ENCODE results near the gene SCAMP2. TPM values are rescaled to one million over a fixed set of nuclear protein-coding genes. Genes with fewer than 3 reads are reported as not detected.

The SCAMP2 gene
- total and polyA plus RNA-seq, 4 donors, result 21.7 to 42.5 (median 29.1) TPM

DNA sequence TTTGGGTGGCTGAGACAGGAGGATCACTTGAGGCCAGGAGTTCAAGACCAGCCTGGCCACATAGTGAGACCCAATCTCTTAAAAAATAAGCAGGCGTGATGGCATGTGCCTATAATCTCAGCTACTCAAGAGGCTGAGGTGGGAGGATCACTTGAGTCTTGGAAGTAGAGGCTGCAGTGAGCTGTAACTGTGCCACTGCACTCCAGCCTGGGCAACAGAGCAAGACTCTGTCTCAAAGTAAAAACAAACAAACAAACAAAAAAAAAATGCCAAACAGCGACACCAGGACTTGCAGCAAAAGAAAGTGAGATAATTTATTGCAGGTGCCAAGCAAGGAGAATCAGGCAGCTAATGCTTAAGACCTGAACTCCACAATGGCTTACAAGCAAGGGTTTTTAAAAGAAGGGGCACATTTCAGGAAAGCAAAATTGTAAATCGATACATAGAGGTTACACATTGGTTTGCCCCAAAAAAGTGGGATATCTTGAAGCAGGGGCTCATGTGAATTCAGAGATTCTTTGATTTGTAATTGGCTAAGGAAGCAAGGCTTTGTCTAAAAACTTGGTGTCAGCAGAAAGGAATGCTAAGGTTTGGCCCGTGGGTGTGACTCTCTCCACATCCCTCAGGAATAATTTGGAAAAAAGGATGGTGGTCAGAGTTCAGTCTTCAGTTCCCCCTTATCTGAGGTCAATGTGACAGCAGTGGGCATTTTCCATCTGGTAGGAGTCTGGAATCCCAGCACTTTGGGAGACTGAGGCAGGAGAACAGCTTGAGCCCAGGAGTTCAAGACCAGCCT is 11.5 kb upstream of the SCAMP2 start:
- Histone ChIP-seq H3K9ac (ENCODE audit: low read depth in 1 of 2, low read length in 2 of 2) (no peak overlapping the region), H3K4me3 (ENCODE audit: low read depth in 1 of 3, low read length in 3 of 3) (no peak overlapping the region), H3K36me3 (ENCODE audit: control insufficient read depth in 4 of 4, insufficient read depth in 3 of 4, low read depth in 1 of 4, low read length in 3 of 4) (no peaks in the 10 kb centered on the region), H3K4me1 (ENCODE audit: control insufficient read depth in 4 of 4, insufficient read depth in 4 of 4, low read length in 3 of 4) (peaks cover 0 to 4% (median 1%) of the 10 kb centered on the region in 4 donors), H3K9me3 (ENCODE audit: control insufficient read depth in 4 of 4, low read length in 3 of 4) (peaks cover 0 to 3% (median under 1%) of the 10 kb centered on the region in 4 donors), H3K27me3 (ENCODE audit: control insufficient read depth in 4 of 4, insufficient read depth in 4 of 4, low read length in 3 of 4) (no peaks in the 10 kb centered on the region), H3K27ac (ENCODE audit: low read depth in 1 of 2, low read length in 2 of 2) (no peak overlapping the region)
- no peak for DNase-seq (ENCODE audit: low spot score)
- 91% methylated on average over 4 of the region's 4 CpGs for WGBS
- TF ChIP-seq RAD21 (IDR thresholded peaks at IDR 0.05), result no peak
- TF ChIP-seq, protein P1, sequence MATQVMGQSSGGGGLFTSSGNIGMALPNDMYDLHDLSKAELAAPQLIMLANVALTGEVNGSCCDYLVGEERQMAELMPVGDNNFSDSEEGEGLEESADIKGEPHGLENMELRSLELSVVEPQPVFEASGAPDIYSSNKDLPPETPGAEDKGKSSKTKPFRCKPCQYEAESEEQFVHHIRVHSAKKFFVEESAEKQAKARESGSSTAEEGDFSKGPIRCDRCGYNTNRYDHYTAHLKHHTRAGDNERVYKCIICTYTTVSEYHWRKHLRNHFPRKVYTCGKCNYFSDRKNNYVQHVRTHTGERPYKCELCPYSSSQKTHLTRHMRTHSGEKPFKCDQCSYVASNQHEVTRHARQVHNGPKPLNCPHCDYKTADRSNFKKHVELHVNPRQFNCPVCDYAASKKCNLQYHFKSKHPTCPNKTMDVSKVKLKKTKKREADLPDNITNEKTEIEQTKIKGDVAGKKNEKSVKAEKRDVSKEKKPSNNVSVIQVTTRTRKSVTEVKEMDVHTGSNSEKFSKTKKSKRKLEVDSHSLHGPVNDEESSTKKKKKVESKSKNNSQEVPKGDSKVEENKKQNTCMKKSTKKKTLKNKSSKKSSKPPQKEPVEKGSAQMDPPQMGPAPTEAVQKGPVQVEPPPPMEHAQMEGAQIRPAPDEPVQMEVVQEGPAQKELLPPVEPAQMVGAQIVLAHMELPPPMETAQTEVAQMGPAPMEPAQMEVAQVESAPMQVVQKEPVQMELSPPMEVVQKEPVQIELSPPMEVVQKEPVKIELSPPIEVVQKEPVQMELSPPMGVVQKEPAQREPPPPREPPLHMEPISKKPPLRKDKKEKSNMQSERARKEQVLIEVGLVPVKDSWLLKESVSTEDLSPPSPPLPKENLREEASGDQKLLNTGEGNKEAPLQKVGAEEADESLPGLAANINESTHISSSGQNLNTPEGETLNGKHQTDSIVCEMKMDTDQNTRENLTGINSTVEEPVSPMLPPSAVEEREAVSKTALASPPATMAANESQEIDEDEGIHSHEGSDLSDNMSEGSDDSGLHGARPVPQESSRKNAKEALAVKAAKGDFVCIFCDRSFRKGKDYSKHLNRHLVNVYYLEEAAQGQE (IDR thresholded peaks at IDR 0.05), result no peak
- TF ChIP-seq NR2F2 (IDR thresholded peaks at IDR 0.05), result no peak
- TF ChIP-seq GABPA (IDR thresholded peaks at IDR 0.05 in 1 of 2, conservative IDR thresholded peaks at IDR 0.05 in 1 of 2), result no peak
- TF ChIP-seq CTCF (IDR thresholded peaks at IDR 0.05; ENCODE audit: low read depth, low read length, missing input control), result no peak
- no peak for TF ChIP-seq FOXA2 (IDR thresholded peaks at IDR 0.05)
- TF ChIP-seq, protein P2, sequence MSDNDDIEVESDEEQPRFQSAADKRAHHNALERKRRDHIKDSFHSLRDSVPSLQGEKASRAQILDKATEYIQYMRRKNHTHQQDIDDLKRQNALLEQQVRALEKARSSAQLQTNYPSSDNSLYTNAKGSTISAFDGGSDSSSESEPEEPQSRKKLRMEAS (IDR thresholded peaks at IDR 0.05), result no peak
- TF ChIP-seq TAF1 (conservative IDR thresholded peaks at IDR 0.05), result no peak
- TF ChIP-seq SP1 (IDR thresholded peaks at IDR 0.05), result no peak
- TF ChIP-seq ZBTB33 (IDR thresholded peaks at IDR 0.05), result no peak
- TF ChIP-seq EGR1 (IDR thresholded peaks at IDR 0.05; ENCODE audit: low read depth in 2 of 2), result no peak

DNA sequence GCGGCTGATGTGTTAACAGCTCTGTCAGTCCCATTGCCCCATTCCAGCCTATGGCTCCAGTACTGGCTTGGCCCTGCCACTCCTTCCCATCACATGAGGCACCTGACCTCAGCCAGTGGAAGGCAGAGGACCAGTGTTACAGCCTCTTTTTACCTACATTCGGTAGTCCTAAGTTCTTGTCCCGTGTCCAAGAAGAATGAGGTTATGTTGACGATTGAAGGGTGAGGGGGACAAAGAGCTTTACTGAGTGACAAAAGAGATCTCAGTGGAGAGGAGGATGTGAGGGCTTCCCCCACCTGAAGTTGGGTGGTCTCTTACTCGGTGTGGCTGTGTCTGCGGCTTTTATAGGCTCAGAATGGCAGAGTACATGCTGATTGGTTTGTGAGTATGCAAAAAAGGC is 9.4 kb upstream of the SCAMP2 start:
- H3K9me3 ChIP-seq (ENCODE audit: control insufficient read depth in 4 of 4, low read length in 3 of 4), result peaks cover 0 to 3% (median under 1%) of the 10 kb centered on the region in 4 donors
- no peak overlapping the region for H3K9ac ChIP-seq (ENCODE audit: low read depth in 1 of 2, low read length in 2 of 2)
- H3K27me3 ChIP-seq (ENCODE audit: control insufficient read depth in 4 of 4, insufficient read depth in 4 of 4, low read length in 3 of 4), result no peaks in the 10 kb centered on the region
- TF ChIP-seq TAF1 (conservative IDR thresholded peaks at IDR 0.05) (no peak), GABPA (IDR thresholded peaks at IDR 0.05 in 1 of 2, conservative IDR thresholded peaks at IDR 0.05 in 1 of 2) (no peak), FOXA1 (IDR thresholded peaks at IDR 0.05) (no peak), FOXA2 (IDR thresholded peaks at IDR 0.05) (no peak), YY1 (IDR thresholded peaks at IDR 0.05) (no peak), RAD21 (IDR thresholded peaks at IDR 0.05) (no peak), SP1 (IDR thresholded peaks at IDR 0.05) (no peak)
- TF ChIP-seq, protein P1 (IDR thresholded peaks at IDR 0.05), result no peak
- TF ChIP-seq, protein P2 (IDR thresholded peaks at IDR 0.05), result no peak
- TF ChIP-seq, protein P3, sequence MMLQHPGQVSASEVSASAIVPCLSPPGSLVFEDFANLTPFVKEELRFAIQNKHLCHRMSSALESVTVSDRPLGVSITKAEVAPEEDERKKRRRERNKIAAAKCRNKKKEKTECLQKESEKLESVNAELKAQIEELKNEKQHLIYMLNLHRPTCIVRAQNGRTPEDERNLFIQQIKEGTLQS (IDR thresholded peaks at IDR 0.05), result no peak
- DNase-seq (ENCODE audit: low spot score), result no peak
- no peaks in the 10 kb centered on the region for H3K4me1 ChIP-seq (ENCODE audit: control insufficient read depth in 4 of 4, insufficient read depth in 4 of 4, low read length in 3 of 4)
- H3K4me3 ChIP-seq (ENCODE audit: low read depth in 1 of 3, low read length in 3 of 3), result no peak overlapping the region
- no peaks in the 10 kb centered on the region for H3K36me3 ChIP-seq (ENCODE audit: control insufficient read depth in 4 of 4, insufficient read depth in 3 of 4, low read depth in 1 of 4, low read length in 3 of 4)
- 95% methylated on average over 6 of the region's 6 CpGs for WGBS
- H3K27ac ChIP-seq (ENCODE audit: low read depth in 1 of 2, low read length in 2 of 2), result no peak overlapping the region

Measured in liver (tissue), 9 donors.